HEK293T (cell line): ENCODE results near the gene PHYKPL.

ENCODE experiments used
- ARNT ChIP-seq: fragments of 450-650 bp; IDR thresholded peaks from 2 replicates; pipeline ENCODE4 v1.6.1; 2017; ENCODE audit warnings: mild to moderate bottlenecking
- BHLHE40 ChIP-seq: fragments of 450-650 bp; IDR thresholded peaks from 2 replicates; pipeline ENCODE4 v1.6.1; 2016; ENCODE audit warnings: mild to moderate bottlenecking, moderate library complexity, borderline replicate concordance
- CTBP1 ChIP-seq: fragments of 450-650 bp; IDR thresholded peaks from 2 replicates; pipeline ENCODE4 v1.6.1; 2016; ENCODE audit warnings: borderline replicate concordance
- ELF4 ChIP-seq: fragments of 450-650 bp; IDR thresholded peaks from 2 replicates; pipeline ENCODE4 v1.6.1; 2017; ENCODE audit warnings: antibody characterized with exemption
- FOXK2 ChIP-seq: fragments of 450-650 bp; IDR thresholded peaks from 2 replicates; pipeline ENCODE4 v1.6.1; 2016; ENCODE audit warnings: mild to moderate bottlenecking
- FOXM1 ChIP-seq: fragments of 450-650 bp; IDR thresholded peaks from 2 replicates; pipeline ENCODE4 v1.6.1; 2017; ENCODE audit warnings: mild to moderate bottlenecking, borderline replicate concordance
- HDGF ChIP-seq: fragments of 450-650 bp; IDR thresholded peaks from 2 replicates; pipeline ENCODE4 v1.6.1; 2017; ENCODE audit warnings: antibody characterized with exemption, borderline replicate concordance
- L3MBTL2 ChIP-seq: fragments of 450-650 bp; conservative IDR thresholded peaks from 2 replicates; pipeline ENCODE4 v1.6.1; 2016; ENCODE audit warnings: mild to moderate bottlenecking
- NFRKB ChIP-seq: fragments of 450-650 bp; IDR thresholded peaks from 2 replicates; pipeline ENCODE4 v1.6.1; 2016; ENCODE audit warnings: mild to moderate bottlenecking, moderate library complexity
- SP1 ChIP-seq: fragments of 450-650 bp; IDR thresholded peaks from 2 replicates; pipeline ENCODE4 v1.6.1; 2017
- SUZ12 ChIP-seq: fragments of 450-650 bp; IDR thresholded peaks from 2 replicates; pipeline ENCODE4 v1.6.1; 2016; ENCODE audit warnings: mild to moderate bottlenecking
- TARDBP ChIP-seq: fragments of 450-650 bp; IDR thresholded peaks from 2 replicates; pipeline ENCODE4 v1.6.1; 2016
- ZNF384 ChIP-seq: fragments of 450-650 bp; IDR thresholded peaks from 2 replicates; pipeline ENCODE4 v1.6.1; 2016
- TF ChIP-seq, protein P1 (sequence below): fragments of 450-650 bp; IDR thresholded peaks from 2 replicates; pipeline ENCODE4 v1.6.1; 2016

DNA sequence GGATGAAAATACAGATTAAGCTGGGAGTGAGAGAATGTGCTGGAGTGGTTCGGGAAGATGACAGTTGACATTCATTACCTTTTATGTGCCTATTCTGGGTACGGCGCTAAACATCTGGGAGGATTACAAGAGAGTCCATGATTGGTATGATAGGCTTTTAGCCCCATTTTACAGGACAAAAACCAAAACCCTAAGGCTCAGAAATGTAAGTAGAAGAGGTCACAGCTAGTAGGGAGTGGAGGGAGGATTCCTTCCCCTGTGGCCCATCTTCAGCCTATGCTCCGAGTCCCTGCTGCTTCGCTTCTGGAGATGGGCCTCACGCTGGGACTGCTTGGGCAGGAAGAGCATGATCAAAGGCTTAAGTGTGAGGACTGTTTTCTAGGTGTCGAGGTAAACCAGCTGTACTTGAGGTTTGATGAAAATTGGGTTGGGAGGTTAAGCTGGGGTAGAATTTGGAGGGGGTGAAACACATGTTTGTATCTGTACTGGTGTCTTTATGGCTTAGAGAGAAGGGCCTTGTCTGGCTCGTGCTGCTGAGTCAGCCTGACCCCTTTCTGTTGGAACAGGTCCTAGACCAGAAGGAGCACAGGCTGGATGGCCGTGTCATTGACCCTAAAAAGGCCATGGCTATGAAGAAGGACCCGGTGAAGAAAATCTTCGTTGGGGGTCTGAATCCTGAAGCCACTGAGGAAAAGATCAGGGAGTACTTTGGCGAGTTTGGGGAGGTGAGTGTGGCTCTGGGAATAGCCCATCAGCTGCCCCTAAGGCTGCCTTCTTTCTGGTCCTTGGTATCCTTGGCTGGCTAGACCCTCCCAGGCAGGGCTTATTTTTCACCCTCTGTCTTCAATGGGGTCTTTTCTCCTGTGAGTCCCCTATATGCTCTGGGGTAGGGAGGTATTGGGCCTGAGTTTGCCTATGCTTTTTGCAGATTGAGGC is 26.2 kb downstream of the PHYKPL start:
- TF ChIP-seq, protein P1, sequence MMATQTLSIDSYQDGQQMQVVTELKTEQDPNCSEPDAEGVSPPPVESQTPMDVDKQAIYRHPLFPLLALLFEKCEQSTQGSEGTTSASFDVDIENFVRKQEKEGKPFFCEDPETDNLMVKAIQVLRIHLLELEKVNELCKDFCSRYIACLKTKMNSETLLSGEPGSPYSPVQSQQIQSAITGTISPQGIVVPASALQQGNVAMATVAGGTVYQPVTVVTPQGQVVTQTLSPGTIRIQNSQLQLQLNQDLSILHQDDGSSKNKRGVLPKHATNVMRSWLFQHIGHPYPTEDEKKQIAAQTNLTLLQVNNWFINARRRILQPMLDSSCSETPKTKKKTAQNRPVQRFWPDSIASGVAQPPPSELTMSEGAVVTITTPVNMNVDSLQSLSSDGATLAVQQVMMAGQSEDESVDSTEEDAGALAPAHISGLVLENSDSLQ = no peak
- TF ChIP-seq SP1 (no peak), NFRKB (no peak), SUZ12 (no peak), ZNF384 (no peak), BHLHE40 (no peak), ARNT (no peak), FOXK2 (no peak), HDGF (no peak), ELF4 (no peak), FOXM1 (no peak), TARDBP (no peak), L3MBTL2 (no peak), CTBP1 (no peak)
